Measurements from ENCODE around the gene GALNTL6. TPM values are rescaled to one million over a fixed set of nuclear protein-coding genes. Genes with fewer than 3 reads are reported as not detected.
"Not testable (repeated sequence)": the region's sequence is repeated elsewhere in the genome, so short reads cannot be mapped to it uniquely, and the experiment has no call there.

GALNTL6 gene
- total and polyA plus RNA-seq, 4 donors = 0.08 to 0.09 (median 0.09) TPM; not detected in 1

DNA sequence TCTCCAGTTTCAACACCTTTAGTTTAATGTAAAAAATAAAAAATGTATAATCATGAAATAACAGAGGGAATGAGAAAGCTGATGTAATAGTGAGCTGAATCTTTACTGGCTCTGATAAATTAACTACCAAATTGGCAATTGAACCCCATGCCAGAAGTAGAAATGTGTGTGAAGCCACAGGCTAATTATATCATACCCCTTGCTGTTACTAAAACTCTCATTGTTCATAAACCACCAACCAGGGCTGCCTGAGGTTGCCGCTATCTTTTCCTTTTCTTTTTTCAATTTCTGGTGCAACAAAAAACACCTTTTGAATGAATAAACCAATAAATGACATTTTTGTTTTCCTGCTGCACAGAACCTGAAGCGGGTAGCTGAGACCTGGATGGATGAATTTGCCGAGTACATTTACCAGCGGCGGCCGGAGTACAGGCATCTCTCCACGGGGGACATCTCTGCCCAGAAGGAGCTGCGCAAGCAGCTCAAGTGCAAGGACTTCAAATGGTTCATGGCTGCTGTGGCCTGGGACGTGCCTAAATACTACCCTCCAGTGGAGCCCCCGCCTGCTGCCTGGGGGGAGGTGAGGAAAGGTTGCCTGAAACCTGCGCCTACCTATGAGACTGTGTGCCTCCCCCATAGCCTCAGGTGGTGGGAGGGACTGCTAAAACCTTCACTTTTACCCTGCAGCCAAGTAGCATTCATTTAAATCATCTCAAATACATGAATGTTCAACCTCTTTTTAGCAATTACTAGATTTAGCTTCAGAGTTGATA lies 1138.7 kb downstream of the GALNTL6 start:
- Histone ChIP-seq H3K4me3 (no peak overlapping the region), H3K9me3 (ENCODE audit: control insufficient read depth in 4 of 4, insufficient read depth in 3 of 4, low read length in 3 of 4) (peaks cover 0 to 2% (median 0%) of the 10 kb centered on the region in 4 donors), H3K27me3 (ENCODE audit: control insufficient read depth in 3 of 3, insufficient read depth in 3 of 3, low read length in 2 of 3) (no peaks in the 10 kb centered on the region), H3K4me1 (ENCODE audit: control insufficient read depth in 5 of 5, insufficient read depth in 5 of 5, low read length in 5 of 5) (peaks cover 0 to 5% (median 0%) of the 10 kb centered on the region in 5 donors), H3K9ac (ENCODE audit: insufficient read depth in 1 of 2, low read length in 2 of 2) (no peak overlapping the region), H3K36me3 (ENCODE audit: control insufficient read depth in 4 of 4, insufficient read depth in 4 of 4, low read length in 4 of 4) (no peaks in the 10 kb centered on the region), H3K27ac (ENCODE audit: low read depth in 1 of 2, low read length in 1 of 2) (no peak overlapping the region)
- TF ChIP-seq, protein P1, sequence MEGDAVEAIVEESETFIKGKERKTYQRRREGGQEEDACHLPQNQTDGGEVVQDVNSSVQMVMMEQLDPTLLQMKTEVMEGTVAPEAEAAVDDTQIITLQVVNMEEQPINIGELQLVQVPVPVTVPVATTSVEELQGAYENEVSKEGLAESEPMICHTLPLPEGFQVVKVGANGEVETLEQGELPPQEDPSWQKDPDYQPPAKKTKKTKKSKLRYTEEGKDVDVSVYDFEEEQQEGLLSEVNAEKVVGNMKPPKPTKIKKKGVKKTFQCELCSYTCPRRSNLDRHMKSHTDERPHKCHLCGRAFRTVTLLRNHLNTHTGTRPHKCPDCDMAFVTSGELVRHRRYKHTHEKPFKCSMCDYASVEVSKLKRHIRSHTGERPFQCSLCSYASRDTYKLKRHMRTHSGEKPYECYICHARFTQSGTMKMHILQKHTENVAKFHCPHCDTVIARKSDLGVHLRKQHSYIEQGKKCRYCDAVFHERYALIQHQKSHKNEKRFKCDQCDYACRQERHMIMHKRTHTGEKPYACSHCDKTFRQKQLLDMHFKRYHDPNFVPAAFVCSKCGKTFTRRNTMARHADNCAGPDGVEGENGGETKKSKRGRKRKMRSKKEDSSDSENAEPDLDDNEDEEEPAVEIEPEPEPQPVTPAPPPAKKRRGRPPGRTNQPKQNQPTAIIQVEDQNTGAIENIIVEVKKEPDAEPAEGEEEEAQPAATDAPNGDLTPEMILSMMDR (IDR thresholded peaks at IDR 0.05; ENCODE audit: control extremely low read depth, extremely low read depth) = no peak
- 90 to 92% methylated on average over 11 of the region's 11 CpGs for WGBS, 2 donors
- DNase-seq = no peak
- ATAC-seq (ENCODE audit: insufficient read depth, low FRiP score) = no peak

DNA sequence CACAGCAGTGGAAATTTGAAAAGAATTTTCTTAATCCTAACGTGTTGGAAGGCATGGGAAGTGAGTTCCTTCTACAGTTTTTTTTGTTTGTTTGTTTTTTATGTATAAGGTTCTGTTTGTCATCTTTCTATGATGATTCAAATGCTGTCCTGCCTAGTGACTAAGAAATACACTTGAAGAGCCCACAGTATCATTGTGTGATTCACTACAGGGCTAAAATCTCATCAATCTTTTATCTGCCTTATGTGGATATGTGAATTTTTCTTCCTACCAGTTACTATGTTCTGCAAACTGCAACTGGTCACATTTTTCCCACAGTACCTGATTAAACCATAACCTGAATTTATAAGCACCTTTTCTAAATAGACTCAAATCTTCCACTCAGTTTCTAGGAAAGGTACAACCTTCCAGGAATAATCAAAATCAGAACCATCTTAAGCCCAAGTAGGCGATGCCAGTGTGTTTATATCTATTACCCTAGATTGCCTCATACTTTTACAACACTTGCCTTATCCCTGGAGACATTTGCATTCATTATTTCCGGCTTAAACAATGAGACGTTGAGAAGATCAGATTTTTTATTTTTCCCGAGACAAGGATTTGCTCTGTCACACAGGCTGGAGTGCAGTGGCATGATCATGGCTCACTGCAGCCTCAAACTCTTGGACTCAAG lies 1140.8 kb downstream of the GALNTL6 start:
- Histone ChIP-seq H3K4me1 (ENCODE audit: control insufficient read depth in 5 of 5, insufficient read depth in 5 of 5, low read length in 5 of 5) (peaks cover 0 to 5% (median 0%) of the 10 kb centered on the region in 5 donors), H3K9ac (ENCODE audit: insufficient read depth in 1 of 2, low read length in 2 of 2) (no peak overlapping the region), H3K27me3 (ENCODE audit: control insufficient read depth in 3 of 3, insufficient read depth in 3 of 3, low read length in 2 of 3) (no peaks in the 10 kb centered on the region), H3K9me3 (ENCODE audit: control insufficient read depth in 4 of 4, insufficient read depth in 3 of 4, low read length in 3 of 4) (peaks cover 0 to 2% (median 0%) of the 10 kb centered on the region in 4 donors), H3K4me3 (no peak overlapping the region), H3K27ac (ENCODE audit: low read depth in 1 of 2, low read length in 1 of 2) (no peak overlapping the region), H3K36me3 (ENCODE audit: control insufficient read depth in 4 of 4, insufficient read depth in 4 of 4, low read length in 4 of 4) (no peaks in the 10 kb centered on the region)
- no peak for DNase-seq
- no peak for ATAC-seq (ENCODE audit: insufficient read depth, low FRiP score)
- TF ChIP-seq, protein P1 (IDR thresholded peaks at IDR 0.05; ENCODE audit: control extremely low read depth, extremely low read depth) = no peak
- 71 to 83% methylated on average over 5 of the region's 5 CpGs for WGBS, 2 donors

DNA sequence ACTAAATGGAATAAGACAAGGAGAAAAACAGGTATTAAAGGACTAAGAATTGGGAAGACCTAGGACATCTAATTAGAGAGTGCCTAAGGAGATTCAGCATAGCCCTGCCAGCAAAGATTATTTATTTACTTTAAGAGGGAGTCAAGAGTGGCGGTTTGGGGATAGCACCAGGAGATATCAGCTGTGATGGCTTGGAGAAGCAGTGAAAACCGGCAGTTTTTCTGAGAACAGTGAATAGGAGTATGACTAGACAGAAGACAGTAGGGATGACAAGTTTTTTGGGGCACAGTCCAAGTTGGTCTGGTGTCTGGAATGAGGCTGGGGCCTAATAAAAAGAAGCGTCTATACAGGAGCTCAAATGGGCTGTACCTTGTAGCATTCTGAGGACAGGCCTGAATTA lies 1143.1 kb downstream of the GALNTL6 start:
- H3K9ac ChIP-seq (ENCODE audit: insufficient read depth in 1 of 2, low read length in 2 of 2); DNase-seq; H3K27me3 ChIP-seq (ENCODE audit: control insufficient read depth in 3 of 3, insufficient read depth in 3 of 3, low read length in 2 of 3); H3K27ac ChIP-seq (ENCODE audit: low read depth in 1 of 2, low read length in 1 of 2); H3K4me3 ChIP-seq; H3K9me3 ChIP-seq (ENCODE audit: control insufficient read depth in 4 of 4, insufficient read depth in 3 of 4, low read length in 3 of 4); H3K4me1 ChIP-seq (ENCODE audit: control insufficient read depth in 5 of 5, insufficient read depth in 5 of 5, low read length in 5 of 5); ATAC-seq (ENCODE audit: insufficient read depth, low FRiP score); H3K36me3 ChIP-seq (ENCODE audit: control insufficient read depth in 4 of 4, insufficient read depth in 4 of 4, low read length in 4 of 4): not testable (repeated sequence)
- WGBS, 2 donors = 86 to 92% methylated on average over 3 of the region's 3 CpGs

DNA sequence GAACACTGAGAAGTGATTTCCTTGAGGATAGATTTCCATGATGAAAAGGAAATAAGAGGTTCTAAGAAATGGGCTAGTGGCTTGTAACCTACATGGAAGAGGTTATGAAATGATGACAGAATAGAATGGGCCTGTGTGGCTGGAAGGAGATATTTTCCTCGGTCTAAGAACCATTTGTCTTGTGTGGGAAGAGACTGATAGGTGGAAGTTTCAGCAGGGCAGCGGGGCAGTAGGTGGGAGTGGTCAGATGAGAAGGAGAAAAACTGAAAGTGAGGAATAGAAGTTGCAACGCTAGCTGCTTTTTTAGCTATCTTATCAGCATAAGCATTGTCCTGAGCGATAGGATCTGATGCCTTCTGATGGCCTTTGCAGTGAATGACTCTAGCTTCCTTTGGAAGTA lies 1144.0 kb downstream of the GALNTL6 start:
- Histone ChIP-seq H3K4me3 (no peak overlapping the region), H3K9me3 (ENCODE audit: control insufficient read depth in 4 of 4, insufficient read depth in 3 of 4, low read length in 3 of 4) (peaks cover 0 to 2% (median 0%) of the 10 kb centered on the region in 4 donors), H3K9ac (ENCODE audit: insufficient read depth in 1 of 2, low read length in 2 of 2) (no peak overlapping the region), H3K4me1 (ENCODE audit: control insufficient read depth in 5 of 5, insufficient read depth in 5 of 5, low read length in 5 of 5) (no peaks in the 10 kb centered on the region), H3K36me3 (ENCODE audit: control insufficient read depth in 4 of 4, insufficient read depth in 4 of 4, low read length in 4 of 4) (no peaks in the 10 kb centered on the region), H3K27me3 (ENCODE audit: control insufficient read depth in 3 of 3, insufficient read depth in 3 of 3, low read length in 2 of 3) (no peaks in the 10 kb centered on the region), H3K27ac (ENCODE audit: low read depth in 1 of 2, low read length in 1 of 2) (no peak overlapping the region)
- ATAC-seq (ENCODE audit: insufficient read depth, low FRiP score) (no peak), DNase-seq (no peak)
- TF ChIP-seq, protein P1 (IDR thresholded peaks at IDR 0.05; ENCODE audit: control extremely low read depth, extremely low read depth) = no peak
- 84 to 91% methylated on average over 4 of the region's 4 CpGs for WGBS, 2 donors
